ENCODE data around the gene KCTD20. TPM values are rescaled to one million over a fixed set of nuclear protein-coding genes. Genes with fewer than 3 reads are reported as not detected.

Gene KCTD20
- total and polyA plus RNA-seq, 9 of the 15 experiments (the other 6 are each of a cell fraction or from before 2014, with no cell fraction given): 28.9 to 160 (median 70.6) TPM

DNA sequence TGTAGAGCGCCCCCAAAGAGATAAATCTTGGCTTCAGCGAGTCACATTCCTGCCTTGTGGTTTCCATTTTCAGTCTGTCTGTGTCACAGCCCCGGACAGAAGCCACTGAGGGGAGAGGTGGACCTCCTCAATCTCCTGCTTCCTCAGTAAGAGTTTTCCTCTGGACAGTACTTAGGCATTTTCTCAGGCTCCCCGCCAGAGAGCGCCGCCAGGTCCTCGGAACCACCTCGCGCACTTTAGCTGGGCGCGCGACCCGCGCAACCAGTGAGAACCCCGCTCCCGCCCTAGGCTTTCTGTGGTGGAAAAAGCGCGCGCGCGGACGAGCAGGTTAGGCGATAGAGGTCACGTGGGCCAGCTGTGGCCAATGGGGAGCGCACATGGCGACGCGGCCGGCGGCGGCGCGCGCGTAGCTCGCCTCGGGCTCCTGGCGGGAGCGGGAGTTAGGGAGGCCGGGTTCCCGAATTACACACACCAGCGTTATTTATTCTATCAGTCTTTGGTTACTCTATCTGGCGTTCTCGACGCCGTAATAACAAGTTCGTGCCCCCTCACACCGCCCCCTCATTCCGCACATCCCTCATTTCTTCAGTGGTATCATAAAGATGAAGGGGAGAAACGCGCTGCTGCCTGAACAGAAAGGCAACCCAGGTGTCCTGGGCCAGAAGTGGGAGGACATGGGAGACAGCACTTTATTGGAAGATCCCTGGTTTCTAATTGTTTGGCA, 19.5 kb upstream of the KCTD20 start (continued):
- no peak for TF ChIP-seq SNIP1 (IDR thresholded peaks at IDR 0.05; ENCODE audit: low read depth)
- no peak for TF ChIP-seq SMARCB1 (IDR thresholded peaks at IDR 0.05; ENCODE audit: insufficient read length, low read depth)
- no peak for TF ChIP-seq RBM17 (IDR thresholded peaks at IDR 0.05; ENCODE audit: borderline replicate concordance, low read depth, low read length)
- TF ChIP-seq SRSF1 (IDR thresholded peaks at IDR 0.05; ENCODE audit: low read depth, low read length): no peak
- TF ChIP-seq, protein P1, sequence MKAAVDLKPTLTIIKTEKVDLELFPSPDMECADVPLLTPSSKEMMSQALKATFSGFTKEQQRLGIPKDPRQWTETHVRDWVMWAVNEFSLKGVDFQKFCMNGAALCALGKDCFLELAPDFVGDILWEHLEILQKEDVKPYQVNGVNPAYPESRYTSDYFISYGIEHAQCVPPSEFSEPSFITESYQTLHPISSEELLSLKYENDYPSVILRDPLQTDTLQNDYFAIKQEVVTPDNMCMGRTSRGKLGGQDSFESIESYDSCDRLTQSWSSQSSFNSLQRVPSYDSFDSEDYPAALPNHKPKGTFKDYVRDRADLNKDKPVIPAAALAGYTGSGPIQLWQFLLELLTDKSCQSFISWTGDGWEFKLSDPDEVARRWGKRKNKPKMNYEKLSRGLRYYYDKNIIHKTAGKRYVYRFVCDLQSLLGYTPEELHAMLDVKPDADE (conservative IDR thresholded peaks at IDR 0.05; ENCODE audit: control insufficient read depth, low read depth, low read length): no peak
- TF ChIP-seq ERF (CRISPR knock-in tag; IDR thresholded peaks at IDR 0.05): no peak
- TF ChIP-seq ETV1 (tag; conservative IDR thresholded peaks at IDR 0.05; ENCODE audit: low read depth): no peak; the same call in 1 of the 2 replicates
- no peak for TF ChIP-seq CBX8 (IDR thresholded peaks at IDR 0.05; ENCODE audit: borderline replicate concordance, extremely low read depth, low read depth, low read length, poor library complexity, severe bottlenecking)
- TF ChIP-seq ZC3H4 (CRISPR knock-in tag; IDR thresholded peaks at IDR 0.05; ENCODE audit: borderline replicate concordance): no peak
- TF ChIP-seq ZNF124 (CRISPR knock-in tag; IDR thresholded peaks at IDR 0.05): no peak
- no peak for TF ChIP-seq CHCHD3 (CRISPR knock-in tag; IDR thresholded peaks at IDR 0.05)
- TF ChIP-seq, protein P2, sequence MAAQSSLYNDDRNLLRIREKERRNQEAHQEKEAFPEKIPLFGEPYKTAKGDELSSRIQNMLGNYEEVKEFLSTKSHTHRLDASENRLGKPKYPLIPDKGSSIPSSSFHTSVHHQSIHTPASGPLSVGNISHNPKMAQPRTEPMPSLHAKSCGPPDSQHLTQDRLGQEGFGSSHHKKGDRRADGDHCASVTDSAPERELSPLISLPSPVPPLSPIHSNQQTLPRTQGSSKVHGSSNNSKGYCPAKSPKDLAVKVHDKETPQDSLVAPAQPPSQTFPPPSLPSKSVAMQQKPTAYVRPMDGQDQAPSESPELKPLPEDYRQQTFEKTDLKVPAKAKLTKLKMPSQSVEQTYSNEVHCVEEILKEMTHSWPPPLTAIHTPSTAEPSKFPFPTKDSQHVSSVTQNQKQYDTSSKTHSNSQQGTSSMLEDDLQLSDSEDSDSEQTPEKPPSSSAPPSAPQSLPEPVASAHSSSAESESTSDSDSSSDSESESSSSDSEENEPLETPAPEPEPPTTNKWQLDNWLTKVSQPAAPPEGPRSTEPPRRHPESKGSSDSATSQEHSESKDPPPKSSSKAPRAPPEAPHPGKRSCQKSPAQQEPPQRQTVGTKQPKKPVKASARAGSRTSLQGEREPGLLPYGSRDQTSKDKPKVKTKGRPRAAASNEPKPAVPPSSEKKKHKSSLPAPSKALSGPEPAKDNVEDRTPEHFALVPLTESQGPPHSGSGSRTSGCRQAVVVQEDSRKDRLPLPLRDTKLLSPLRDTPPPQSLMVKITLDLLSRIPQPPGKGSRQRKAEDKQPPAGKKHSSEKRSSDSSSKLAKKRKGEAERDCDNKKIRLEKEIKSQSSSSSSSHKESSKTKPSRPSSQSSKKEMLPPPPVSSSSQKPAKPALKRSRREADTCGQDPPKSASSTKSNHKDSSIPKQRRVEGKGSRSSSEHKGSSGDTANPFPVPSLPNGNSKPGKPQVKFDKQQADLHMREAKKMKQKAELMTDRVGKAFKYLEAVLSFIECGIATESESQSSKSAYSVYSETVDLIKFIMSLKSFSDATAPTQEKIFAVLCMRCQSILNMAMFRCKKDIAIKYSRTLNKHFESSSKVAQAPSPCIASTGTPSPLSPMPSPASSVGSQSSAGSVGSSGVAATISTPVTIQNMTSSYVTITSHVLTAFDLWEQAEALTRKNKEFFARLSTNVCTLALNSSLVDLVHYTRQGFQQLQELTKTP (IDR thresholded peaks at IDR 0.05; ENCODE audit: low read depth in 1 of 2, partially characterized antibody in 2 of 2): peak in 1 of 2 experiments; percentile 29
- TF ChIP-seq, protein P3, sequence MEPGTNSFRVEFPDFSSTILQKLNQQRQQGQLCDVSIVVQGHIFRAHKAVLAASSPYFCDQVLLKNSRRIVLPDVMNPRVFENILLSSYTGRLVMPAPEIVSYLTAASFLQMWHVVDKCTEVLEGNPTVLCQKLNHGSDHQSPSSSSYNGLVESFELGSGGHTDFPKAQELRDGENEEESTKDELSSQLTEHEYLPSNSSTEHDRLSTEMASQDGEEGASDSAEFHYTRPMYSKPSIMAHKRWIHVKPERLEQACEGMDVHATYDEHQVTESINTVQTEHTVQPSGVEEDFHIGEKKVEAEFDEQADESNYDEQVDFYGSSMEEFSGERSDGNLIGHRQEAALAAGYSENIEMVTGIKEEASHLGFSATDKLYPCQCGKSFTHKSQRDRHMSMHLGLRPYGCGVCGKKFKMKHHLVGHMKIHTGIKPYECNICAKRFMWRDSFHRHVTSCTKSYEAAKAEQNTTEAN (CRISPR knock-in tag; IDR thresholded peaks at IDR 0.05): no peak
- TF ChIP-seq FOXM1 (IDR thresholded peaks at IDR 0.05; ENCODE audit: low read depth): no peak; the same call in 1 of the 2 replicates
- no peak for TF ChIP-seq FOXM1 (CRISPR knock-in tag; IDR thresholded peaks at IDR 0.05; ENCODE audit: low read depth)
- TF ChIP-seq ZSCAN29 (IDR thresholded peaks at IDR 0.05): no peak
- no peak for TF ChIP-seq MED1 (CRISPR knock-in tag; IDR thresholded peaks at IDR 0.05; ENCODE audit: borderline replicate concordance)
- no peak for TF ChIP-seq ZNF23 (CRISPR knock-in tag; IDR thresholded peaks at IDR 0.05)
- TF ChIP-seq SIX5 (IDR thresholded peaks at IDR 0.05; ENCODE audit: borderline replicate concordance in 1 of 2, insufficient read depth in 1 of 2, low read depth in 1 of 2, low read length in 2 of 2): no peak
- peak; percentile 56 for TF ChIP-seq TARDBP (IDR thresholded peaks at IDR 0.05)
- no peak for TF ChIP-seq U2AF2 (optimal IDR thresholded peaks at IDR 0.05; ENCODE audit: low read depth, low read length)
- no peak for TF ChIP-seq NUFIP1 (IDR thresholded peaks at IDR 0.05; ENCODE audit: partially characterized antibody)
- no peak for TF ChIP-seq ZNF134 (CRISPR knock-in tag; conservative IDR thresholded peaks at IDR 0.05)
